Mammary epithelial cell (primary cell): ENCODE measurements around the gene PCNX2.

ENCODE experiments used
- EZH2 ChIP-seq: IDR thresholded peaks from 2 replicates; pipeline ENCODE4 v1.6.1; 2012; ENCODE audit warnings: low read length, inconsistent platforms, borderline replicate concordance
- TF ChIP-seq, protein P1 (sequence below), 2 donors: IDR thresholded peaks in 1 of 2; conservative IDR thresholded peaks in 1 of 2; 2 replicates each; pipeline ENCODE4 v1.5.1; 2011 to 2012; ENCODE audit warnings: inconsistent platforms in 2 of 2, low read length in 2 of 2, mild to moderate bottlenecking in 2 of 2, control low read depth in 1 of 2, low read depth in 1 of 2; ENCODE audit not compliant: insufficient read depth in 1 of 2; ENCODE audit errors: extremely low read depth in 1 of 2

DNA sequence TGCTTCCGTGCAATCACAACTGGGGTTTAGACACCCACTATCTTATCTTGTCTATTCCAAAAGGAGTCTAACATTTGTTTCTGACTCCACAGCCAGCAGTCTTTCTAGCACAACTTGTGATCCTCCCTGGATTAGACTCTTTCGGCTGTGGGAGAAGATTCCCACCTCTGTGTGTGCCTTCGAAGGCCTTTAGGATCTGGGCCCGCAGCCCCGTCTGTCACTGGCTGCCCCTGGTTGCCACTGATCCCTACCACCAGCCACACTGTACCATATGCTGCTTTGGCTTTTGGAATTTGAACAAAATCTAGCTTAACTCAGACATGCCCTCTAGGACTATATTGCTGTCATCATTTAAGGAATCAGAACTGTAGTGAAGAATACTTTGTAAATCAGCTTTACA is 327.1 kb downstream of the PCNX2 start:
- TF ChIP-seq, protein P1, sequence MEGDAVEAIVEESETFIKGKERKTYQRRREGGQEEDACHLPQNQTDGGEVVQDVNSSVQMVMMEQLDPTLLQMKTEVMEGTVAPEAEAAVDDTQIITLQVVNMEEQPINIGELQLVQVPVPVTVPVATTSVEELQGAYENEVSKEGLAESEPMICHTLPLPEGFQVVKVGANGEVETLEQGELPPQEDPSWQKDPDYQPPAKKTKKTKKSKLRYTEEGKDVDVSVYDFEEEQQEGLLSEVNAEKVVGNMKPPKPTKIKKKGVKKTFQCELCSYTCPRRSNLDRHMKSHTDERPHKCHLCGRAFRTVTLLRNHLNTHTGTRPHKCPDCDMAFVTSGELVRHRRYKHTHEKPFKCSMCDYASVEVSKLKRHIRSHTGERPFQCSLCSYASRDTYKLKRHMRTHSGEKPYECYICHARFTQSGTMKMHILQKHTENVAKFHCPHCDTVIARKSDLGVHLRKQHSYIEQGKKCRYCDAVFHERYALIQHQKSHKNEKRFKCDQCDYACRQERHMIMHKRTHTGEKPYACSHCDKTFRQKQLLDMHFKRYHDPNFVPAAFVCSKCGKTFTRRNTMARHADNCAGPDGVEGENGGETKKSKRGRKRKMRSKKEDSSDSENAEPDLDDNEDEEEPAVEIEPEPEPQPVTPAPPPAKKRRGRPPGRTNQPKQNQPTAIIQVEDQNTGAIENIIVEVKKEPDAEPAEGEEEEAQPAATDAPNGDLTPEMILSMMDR (conservative IDR thresholded peaks at IDR 0.05 in 1 of 2, IDR thresholded peaks at IDR 0.05 in 1 of 2; ENCODE audit: extremely low read depth in 1 of 2, insufficient read depth in 1 of 2, low read depth in 1 of 2, low read length in 2 of 2), result no peak
- TF ChIP-seq EZH2, result no peak
